ENCODE measurements around the gene SLC27A2.

Gene SLC27A2

DNA sequence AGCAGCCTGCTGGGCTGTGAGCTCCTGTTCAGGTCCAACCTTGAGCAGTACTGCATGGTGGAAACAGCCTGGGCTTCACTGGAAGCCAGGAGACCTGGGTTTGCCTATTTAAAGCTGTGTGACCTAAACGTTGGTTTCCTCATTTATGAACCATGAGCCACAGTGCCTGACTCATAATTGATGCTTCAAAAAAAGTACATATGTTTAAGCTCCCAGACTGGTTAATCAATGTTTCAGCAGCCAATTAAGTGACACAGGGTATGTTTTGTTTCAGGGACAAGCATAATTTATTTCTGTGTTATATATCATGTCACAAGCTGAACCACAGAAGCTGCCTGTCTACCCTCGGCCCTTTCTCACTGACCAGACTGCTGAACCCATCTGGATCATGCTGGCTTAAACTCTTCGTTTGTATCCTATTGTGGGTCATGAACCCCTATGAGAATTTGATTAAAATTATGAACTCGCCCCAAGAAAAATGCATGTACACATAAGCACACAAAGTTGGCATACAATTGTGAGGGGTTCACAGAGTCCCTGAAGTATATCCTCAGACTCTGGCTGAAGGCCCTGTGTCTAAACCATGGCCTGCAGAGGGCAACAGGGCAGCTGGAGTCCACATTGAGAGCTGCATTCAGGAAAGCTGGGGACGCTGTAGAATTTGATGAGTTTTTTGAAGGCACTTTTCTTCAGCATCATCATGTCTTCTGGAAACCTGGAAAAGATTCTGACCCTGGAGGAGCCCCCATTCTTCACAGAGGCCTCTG lies 59.9 kb downstream of the SLC27A2 start:
- DNase-seq (ENCODE audit: low spot score), result no peak

DNA sequence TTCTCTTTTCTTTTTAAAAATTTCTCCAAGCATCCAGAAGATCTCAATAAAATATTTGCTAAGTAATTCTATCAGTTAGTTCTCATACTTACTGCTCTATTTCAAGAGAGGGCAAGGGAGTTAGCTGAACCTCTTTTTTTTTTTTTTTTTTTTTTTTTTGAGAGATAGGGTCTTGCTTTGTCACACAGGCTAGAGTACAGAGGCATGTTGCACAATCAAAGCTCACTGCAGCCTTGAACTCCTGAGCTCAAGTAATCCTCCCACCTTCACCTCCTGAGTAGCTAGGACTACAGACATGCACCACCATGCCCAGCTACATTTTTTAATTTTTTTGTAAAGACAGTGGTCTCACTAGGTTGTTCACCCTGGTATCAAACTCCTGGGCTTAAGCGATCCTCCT lies 62.2 kb downstream of the SLC27A2 start:
- DNase-seq (ENCODE audit: low spot score), result no peak

DNA sequence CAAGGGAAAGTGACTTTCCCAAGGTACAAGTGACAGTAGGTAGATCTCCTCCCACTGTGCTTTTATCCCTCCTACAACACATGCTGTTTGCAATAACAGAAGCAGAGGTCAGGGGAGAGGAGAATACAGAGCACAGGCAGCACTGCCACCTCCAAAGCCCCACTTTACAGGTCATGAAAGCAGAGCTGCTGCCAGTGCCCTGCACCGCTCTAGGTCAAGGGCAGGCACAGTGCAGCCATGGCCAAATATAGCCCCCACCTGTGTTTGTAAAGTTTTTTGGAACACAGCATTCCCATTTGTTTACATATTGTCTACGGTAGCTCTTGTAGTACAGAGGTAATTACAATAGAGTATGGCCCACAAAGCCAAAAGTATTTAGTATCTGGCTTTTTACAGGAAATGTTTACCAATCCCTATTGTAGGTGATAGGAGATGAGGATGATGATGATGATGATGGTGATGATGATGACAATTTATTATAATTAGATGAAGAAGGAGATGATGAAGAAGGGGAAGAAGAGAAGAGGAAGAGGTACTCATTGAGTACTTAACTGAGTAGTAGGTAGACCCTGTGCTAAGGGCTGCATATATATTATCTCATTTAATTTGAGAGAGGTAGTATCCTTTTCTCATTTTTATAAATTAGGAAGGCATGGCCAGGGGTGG lies 63.1 kb downstream of the SLC27A2 start:
- no peak for DNase-seq (ENCODE audit: low spot score)

DNA sequence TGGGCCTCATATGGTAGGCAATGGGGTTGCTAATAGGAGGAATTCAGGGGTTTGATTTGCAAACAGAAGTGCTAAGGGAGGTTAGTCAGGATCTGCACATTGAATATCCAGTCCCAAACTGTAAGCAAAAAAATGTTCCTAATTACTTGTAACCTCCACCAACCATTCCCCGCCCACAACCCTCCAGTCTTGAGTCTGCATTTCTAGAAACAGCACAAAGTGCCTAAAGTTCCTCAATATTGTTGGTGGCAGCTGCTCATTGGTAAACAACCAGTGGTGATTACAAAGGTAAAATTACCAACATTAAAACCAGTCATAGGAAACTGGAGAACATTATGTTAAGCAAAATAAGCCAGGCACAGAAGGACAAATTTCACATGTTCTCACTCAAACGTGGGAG lies 64.6 kb downstream of the SLC27A2 start:
- no peak for DNase-seq (ENCODE audit: low spot score)

DNA sequence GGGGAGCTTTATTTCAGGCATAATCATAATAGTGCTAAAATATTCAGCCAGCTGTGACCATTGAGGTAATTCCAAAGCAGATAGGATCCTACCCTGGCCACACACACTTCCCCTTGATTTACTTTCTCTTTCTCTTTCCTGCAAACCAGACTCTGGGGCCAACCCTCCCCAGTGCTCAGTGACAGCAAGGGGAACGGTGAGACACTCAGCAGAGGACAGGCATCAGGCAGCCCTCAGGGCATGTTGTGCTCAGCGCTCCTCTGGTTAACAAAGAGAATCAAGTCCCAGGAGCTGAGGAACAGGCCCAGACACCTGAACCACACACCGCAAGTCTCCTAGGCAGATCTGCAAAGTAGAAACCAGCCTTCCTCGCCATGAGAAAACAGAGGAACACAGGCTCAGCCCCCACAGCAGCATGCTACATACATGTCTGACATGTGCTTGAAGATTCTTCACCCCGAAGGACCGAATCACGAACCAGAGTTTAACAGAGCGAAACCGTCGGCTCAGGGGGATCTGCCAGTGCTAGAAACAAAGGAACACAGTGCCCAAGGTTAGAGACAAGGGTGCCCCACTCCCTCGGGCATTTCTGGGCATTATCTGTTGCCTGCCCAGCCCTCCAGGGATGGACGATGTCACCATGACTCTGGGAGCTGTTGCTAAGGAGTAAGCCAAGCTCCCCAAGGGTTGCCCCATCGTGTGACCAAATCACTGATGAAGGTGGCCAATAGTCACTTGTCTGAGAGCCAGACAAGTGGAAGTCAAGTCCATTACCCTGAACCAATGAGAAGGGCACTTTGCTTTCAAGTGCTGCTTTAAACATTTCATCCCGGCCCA lies 66.0 kb downstream of the SLC27A2 start:
- DNase-seq (ENCODE audit: low spot score), result no peak

DNA sequence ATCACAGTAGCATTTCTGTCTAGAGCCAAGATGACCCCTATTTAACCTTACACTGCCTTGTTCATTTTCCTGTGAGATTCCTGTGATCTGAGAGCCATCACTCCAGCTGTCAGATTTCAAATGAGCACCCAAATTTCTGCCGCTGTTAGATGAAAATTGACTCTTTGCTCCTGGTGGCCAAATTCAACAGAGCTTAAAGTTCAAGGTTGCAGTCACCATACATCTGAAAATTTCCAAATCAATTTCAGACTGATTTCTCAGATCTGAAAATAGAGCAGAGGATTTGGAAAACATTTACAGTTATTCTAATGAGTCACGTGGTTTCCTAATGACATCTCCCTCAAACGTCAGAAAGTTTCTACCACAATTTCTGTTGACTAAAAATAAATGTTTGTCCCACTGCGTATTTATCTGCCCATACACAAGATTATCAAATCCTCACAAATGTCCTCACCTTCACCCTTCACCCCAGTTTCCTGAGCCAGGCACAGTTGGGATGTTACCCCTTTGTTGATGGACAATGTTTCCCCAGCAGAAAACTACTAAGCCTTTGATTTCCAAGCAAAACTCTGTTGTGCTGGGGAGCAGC lies 67.1 kb downstream of the SLC27A2 start:
- DNase-seq (ENCODE audit: low spot score), result no peak

DNA sequence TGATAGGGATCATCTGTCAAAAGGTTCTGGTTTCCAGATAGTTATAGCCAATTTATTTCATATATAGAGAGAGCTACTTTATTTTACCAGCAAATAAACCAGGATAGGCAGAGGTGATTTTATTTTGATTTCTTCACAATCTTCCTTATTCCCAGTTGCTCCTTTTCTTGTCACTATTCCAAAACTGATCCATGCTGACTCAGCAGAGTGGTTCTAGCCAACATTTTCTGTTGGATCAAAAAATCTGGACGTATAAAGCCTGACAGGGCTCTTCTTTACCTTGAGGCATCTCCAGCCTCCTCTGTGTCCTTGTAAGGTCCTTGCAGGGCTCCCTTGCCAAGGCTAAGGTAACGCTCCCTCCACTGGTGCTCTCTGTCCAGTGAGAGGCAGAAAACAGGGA lies 67.7 kb downstream of the SLC27A2 start:
- DNase-seq (ENCODE audit: low spot score), result no peak

DNA sequence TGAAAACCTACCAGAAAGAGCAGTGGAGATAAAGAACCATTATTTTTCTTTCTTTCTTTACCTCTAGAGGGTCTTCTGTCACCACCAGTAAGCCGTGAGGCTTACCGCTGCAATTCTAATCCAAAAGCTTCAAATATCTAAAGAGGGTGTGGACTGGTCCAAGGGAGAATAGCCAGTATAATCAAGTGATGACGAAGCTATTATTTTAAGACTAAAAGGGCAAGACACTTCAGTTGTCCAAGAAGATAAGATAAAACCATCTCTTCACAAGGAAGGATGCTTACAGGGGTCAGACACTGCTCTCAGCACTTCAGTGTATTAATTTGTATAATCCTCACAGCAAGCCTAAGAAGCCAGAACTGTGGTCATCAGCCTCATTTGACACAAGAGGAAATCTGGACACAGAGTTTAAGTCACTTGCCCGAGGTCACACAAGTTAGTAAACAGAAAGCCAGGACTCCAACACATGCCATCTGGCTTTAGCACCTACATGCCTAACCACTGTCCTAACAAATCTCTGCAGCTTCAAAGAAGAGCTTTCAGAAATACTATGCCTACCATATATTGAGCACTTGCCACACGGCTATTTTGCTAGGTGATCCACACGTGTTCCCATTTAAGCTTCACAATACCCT lies 68.9 kb downstream of the SLC27A2 start:
- no peak for DNase-seq (ENCODE audit: low spot score)

DNA sequence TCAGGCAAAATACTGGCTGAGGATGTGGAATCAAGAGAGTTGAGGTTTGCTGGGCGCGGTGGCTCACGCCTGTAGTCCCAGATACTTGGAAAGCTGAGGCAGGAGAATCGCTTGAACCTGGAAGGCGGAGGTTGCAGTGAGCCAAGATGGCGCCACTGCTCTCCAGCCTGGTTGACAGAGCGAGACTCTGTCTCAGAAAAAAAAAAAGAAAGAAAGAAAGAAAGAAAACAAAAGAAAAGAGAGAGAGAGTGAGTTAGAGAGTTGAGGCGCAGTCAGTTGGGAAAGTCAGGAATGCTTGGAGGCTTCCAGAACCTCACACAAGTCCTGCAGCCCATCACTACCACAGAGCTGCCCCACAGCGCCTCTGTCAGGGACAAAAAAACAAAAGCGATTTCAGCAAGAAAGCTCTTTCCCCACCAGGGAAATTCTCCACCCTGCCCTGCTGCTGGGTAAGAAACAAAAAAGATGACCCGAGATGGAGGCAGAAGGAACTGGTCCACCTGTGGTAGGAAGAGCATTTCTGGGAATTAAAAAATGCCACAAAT lies 69.7 kb downstream of the SLC27A2 start:
- DNase-seq (ENCODE audit: low spot score), result no peak

DNA sequence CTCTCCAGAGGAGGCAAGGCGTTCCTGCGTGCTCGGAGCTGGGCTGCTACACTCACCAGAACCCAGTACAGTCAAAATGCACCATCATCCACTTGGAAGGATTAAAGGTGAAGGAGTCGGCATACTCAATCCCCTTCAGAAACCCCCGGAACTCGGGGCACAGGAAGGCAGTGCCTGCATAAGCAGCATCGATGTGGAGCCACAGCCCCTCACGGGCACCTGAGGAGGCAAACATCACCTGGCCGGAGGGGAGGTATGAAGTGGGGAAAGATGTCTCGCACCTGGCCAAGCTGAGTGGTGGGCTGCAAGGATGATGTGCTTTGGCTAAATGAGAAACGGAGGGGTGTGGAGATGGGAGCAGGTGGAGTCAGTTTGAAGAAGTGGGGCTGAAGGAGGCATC lies 70.6 kb downstream of the SLC27A2 start:
- DNase-seq (ENCODE audit: low spot score), result no peak

DNA sequence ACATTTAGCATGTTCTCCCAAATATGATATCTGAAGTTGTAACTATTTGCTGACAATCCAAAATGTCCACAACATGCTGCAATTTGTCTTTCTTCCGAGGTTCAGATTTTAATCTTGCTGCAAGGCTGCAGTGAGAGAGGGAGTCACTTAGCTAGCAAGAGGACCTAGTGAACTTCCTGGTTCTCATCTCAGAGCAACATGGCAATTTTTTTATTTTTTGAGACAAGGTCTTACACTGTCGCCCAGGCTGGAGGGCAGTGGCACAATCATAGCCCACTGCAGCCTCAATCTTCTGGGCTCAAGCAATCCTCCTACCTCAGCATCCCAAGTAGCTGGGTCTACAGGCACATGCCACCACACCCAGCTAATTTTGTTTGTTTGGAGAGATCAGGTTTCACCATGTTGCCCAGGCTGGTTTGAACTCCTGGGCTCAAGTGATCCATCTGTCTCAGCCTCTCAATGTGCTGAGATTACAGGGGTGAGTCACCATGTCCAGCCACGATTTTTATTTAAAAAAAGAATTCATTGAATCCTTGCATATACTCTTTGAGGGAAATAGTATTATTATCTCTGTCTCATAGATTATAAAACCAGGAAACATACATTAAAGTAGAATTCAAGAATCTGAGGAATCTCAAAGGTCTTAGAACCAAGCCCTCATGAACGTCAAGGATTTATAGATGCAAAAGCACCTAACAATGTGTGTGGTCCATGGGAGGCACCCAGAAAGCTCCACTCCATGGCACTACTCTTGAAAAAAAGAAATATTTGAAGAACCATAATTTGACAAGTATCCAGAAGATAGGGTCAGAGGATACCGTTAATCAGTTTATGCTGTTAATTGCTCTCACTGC lies 74.4 kb downstream of the SLC27A2 start:
- no peak for DNase-seq (ENCODE audit: low spot score)

DNA sequence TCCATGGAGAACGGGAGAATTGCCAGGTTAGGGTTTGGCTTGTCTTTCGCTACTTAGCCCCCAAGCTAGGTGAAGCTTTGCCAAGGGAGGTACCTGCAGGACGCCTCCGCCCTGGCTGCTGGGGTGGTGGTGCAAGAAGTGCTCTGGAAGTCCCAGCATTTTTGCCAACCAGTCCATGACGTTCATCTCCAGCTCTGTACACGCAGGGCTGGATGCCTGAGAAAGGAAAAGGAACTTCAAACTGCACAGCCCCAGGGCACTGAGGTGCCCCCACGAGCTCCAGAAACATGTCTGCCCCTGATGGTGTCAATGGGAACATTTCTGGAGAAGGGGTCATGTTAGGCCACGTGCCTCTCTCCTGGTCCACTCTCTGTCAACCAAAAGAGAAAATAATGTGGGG lies 75.3 kb downstream of the SLC27A2 start:
- no peak for DNase-seq (ENCODE audit: low spot score)

DNA sequence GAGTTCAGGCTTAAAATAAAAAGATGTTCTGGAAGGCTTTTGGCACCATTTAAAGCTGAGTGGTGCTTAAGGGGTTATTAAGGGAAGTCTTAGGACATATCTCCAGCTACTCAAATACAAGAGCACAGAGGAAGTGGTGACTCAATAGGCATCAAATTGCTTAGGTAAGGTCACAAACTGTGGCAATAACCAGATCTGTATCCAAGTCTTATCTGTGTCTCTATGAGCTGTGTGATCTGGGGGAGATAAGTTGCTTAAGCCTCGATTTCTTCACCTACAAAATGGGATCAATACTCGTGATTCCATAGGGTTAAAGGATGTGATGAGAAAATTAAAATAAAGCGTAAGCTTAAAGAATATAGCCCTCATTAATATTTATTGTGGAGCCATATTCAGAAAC lies 75.9 kb downstream of the SLC27A2 start:
- no peak for DNase-seq (ENCODE audit: low spot score)

DNA sequence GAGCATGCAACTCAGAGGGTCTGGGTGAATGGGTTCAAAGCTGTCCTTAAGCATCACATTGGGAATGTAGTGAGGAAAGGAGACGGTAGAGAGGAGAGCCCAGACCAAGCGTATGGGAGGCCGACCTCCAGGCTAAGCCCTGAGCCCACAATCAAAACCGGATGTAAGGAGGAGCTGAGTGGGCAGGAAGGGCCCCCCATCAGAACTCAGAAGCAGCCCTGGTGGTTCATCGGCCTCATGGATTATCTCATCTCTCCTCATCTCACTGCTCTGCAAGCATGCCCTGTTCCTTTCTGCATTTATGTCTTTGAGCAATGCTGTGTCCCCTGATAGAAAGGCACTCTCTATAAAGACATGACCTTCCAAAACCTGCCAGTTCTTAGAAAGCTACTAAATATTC lies 77.3 kb downstream of the SLC27A2 start:
- no peak for DNase-seq (ENCODE audit: low spot score)

DNA sequence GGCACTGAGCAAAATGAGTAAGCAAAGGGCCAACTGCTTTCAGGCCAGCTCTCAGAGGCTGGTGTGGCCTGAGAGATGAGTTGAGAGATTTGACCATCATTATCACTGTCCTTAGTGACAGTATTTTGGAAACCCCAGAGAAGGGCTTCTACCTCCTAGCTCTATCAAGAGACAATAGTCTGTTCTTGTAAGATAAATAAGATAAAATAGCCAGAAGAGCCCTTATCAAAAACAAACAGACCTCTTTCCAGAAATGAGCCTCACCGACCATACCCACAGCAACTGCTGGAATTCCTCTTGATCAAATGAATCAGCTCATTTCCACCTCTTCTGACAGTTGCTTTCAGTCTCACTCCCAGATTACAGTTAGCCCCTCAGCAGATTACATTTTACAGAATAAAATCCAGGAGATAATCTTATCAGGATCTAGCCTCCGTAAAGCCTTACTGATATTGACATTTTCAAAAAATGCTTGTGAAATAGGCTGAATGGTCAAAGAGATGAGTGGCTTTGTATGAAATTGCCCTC lies 79.0 kb downstream of the SLC27A2 start:
- no peak for DNase-seq (ENCODE audit: low spot score)

DNA sequence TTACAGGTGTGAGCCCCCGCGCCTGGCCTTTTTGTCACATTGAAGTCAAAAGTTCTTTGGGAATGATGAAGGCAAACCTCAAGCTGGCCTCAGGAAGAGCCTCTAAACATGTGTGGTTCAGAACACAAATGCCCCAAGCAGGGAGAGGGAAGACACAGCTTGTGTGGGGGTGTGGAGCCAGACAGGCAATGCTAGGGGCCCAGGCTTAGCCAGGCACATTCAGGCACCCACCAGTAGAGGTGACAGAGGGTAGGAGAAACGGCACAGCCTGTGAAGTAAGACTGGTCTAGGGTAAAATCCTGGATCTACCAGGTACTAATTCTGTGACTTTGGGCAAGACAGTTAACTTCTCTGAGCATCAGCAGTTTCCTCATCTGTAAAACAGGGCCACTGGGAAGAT lies 80.0 kb downstream of the SLC27A2 start:
- no peak for DNase-seq (ENCODE audit: low spot score)

DNA sequence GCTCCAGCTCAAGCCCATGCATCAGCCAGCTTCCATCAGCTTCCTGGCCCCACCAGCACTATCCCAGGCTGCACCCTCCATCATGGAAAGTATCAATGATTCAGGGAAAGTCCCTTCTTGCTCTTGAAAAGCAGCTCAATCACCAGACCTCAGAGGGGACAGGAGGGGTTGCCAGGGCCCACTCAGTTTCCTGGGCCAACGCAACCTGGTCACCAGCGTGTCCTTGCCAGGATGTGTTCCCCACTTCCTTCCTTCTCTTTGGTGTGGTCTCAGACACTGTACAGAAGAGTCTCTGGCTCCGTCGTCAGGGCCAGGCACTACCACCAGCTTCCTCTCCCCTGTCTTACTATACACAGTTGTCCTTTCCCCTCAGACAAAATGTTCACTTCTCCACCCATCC lies 80.5 kb downstream of the SLC27A2 start:
- DNase-seq (ENCODE audit: low spot score), result no peak

DNA sequence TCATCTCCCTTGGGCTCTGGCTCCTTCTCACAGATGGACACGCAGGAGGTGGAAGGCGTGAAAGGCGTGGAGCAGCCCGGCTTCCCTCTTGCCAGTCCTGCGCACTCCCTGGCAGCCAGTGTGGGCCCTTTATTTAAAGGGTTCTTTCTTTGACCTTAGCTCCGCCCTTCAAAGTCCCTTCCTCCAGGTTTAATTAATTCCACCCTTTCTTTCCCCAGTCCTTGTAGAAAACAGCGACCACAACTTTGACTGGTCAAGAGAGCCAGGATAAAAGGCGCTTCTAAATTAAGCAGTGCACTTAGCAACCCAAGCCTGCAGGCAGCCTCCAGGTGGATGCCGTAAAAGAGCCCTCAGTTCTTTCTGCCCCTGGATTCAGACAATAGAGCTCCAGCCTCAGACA lies 83.6 kb downstream of the SLC27A2 start, which contains the start of gene HDC:
TSS of gene HDC (minus strand) at position 107 of the 400 bp plus-strand sequence. CDS start at position 4, 103 bp downstream.
- no peak for DNase-seq (ENCODE audit: low spot score)

DNA sequence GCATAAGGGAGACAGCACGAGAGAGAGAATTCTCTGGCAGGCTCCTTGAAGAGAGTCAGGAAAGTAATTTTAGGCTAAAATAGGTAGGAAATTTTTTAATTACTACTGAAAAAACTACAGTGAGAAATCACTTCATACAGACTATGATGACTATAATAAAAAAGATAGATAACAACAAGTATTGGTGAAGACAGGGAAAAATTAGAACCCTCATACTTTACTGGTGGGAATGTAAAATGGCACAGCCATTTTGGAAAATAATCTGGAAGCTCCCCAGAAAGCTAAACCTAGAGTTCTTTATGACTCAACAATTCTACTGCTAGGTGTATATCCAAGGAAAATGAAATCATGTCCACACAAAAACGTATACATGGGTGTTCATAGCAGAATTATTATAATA lies 85.6 kb downstream of the SLC27A2 start:
- DNase-seq (ENCODE audit: low spot score), result no peak

DNA sequence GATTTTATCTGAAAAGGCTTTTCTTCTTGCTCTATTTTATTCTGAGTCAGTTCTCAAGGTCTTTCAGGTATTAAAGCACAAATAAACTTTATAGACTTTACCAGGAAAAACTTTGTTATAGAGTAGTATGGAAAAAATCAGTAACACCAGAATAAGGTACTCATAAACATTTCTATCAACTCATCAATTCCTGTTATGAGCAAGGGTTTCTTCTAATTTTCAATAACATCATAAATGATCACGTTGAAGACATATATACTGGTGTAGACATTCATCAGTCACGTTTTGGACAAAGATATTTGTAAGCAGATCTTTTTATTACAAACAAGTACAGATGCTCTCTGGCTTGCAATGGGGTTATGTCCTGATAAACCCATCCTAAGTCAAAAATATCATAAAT lies 93.1 kb downstream of the SLC27A2 start:
- DNase-seq (ENCODE audit: low spot score), result no peak

DNA sequence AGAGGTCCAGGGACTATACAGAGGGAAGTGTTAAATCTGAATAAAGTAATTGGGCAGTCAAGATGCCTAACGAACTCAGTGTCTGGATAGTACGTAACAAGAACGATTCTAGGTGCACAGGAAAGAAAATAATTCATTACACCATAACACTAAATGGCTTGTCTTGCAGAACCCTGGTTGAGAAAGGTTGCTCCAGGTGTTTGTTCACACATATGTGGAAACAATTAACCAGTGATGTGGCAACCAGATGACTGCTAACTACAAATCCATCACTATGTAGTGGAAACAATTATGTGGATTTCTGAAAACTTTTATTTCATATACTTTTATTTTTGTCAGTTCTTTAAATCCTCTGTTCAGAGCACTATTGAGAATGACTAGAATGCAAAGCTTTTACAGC lies 93.9 kb downstream of the SLC27A2 start:
- DNase-seq (ENCODE audit: low spot score), result no peak

All from D341Med (cell line).